Immature natural killer cell (primary cell): ENCODE data around the gene COL9A1. TPM values are rescaled to one million over a fixed set of nuclear protein-coding genes. Genes with fewer than 3 reads are reported as not detected.
"Not testable (repeated sequence)": the region's sequence is repeated elsewhere in the genome, so short reads cannot be mapped to it uniquely, and the experiment has no call there.

Experiments used
- DNase-seq, 3 donors: peaks; one replicate each; pipeline ENCODE4 v3.0.0; 2022; ENCODE audit warnings: mixed read lengths in 1 of 3
- H3K27ac Mint-ChIP-seq, 6 donors: one replicate each; pipeline ENCODE4 v1.8.0; 2020; ENCODE audit warnings: mixed read lengths in 6 of 6, mild to moderate bottlenecking in 5 of 6, inconsistent platforms in 4 of 6, moderate library complexity in 3 of 6
- H3K27me3 Mint-ChIP-seq, 3 donors: one replicate each; pipeline ENCODE4 v1.8.0; 2020 to 2021; ENCODE audit warnings: low read depth in 3 of 3, mild to moderate bottlenecking in 3 of 3, mixed read lengths in 3 of 3, moderate library complexity in 3 of 3, inconsistent platforms in 1 of 3
- H3K36me3 Mint-ChIP-seq, 3 donors: one replicate each; pipeline ENCODE4 v1.8.0; 2020; ENCODE audit warnings: mixed read lengths in 3 of 3, inconsistent platforms in 2 of 3, mild to moderate bottlenecking in 2 of 3
- H3K4me1 Mint-ChIP-seq, 2 donors: one replicate each; pipeline ENCODE4 v1.8.0; 2020; ENCODE audit warnings: inconsistent platforms in 2 of 2, mild to moderate bottlenecking in 2 of 2, mixed read lengths in 2 of 2, moderate library complexity in 1 of 2
- H3K4me3 Mint-ChIP-seq, 5 donors: one replicate each; pipeline ENCODE4 v1.8.0; 2020; ENCODE audit warnings: mild to moderate bottlenecking in 5 of 5, mixed read lengths in 5 of 5, inconsistent platforms in 3 of 5, moderate library complexity in 3 of 5
- H3K9me3 Mint-ChIP-seq, 6 donors: one replicate each; pipeline ENCODE4 v1.8.0; 2020; ENCODE audit warnings: mild to moderate bottlenecking in 6 of 6, mixed read lengths in 6 of 6, inconsistent platforms in 4 of 6, moderate library complexity in 3 of 6
- polyA plus RNA-seq, 3 donors: library from polyadenylated mRNA; unstranded; fragments of 300-500 nt; fragmentation: Illumina TruSeq; gene quantifications; one replicate each; pipeline ENCODE4 v1.2.3, GENCODE V29; 2021

COL9A1 gene
- polyA plus RNA-seq: not detected

- Mint-ChIP-seq H3K36me3 (no peaks in the 10 kb centered on the region), H3K9me3 (peaks cover 0 to 5% (median 0%) of the 10 kb centered on the region in 6 donors), H3K27me3 (peaks cover 0 to 5% (median 4%) of the 10 kb centered on the region in 3 donors), H3K27ac (no peak within 1 kb of the TSS), H3K4me1 (no peaks in the 10 kb centered on the region), H3K4me3 (no peak within 1 kb of the TSS)
- no peak for DNase-seq
These were observed at the start of gene COL9A1 for GRCh38 chr6:70303034-70303525. Gene COL9A1, minus strand, starts transcription at chr6:70303084. Its CDS starts 160 bp downstream, at chr6:70302924.

GRCh38 chr6:70351461-70351860 is 48.6 kb upstream of the COL9A1 start:
- H3K27me3 Mint-ChIP-seq: peaks cover 0 to 9% (median 2%) of the 10 kb centered on the region in 3 donors
- DNase-seq: no peak
- H3K4me1 Mint-ChIP-seq: no peaks in the 10 kb centered on the region
- H3K4me3 Mint-ChIP-seq: no peak overlapping the region
- H3K36me3 Mint-ChIP-seq: no peaks in the 10 kb centered on the region
- no peak overlapping the region for H3K27ac Mint-ChIP-seq
- H3K9me3 Mint-ChIP-seq: peaks cover 0 to 2% (median 0%) of the 10 kb centered on the region in 6 donors

- H3K27me3 Mint-ChIP-seq: peaks cover 2 to 8% (median 4%) of the 10 kb centered on the region in 3 donors
- DNase-seq: no peak
- no peak overlapping the region for H3K27ac Mint-ChIP-seq
- H3K4me3 Mint-ChIP-seq: no peak overlapping the region
- H3K4me1 Mint-ChIP-seq: no peaks in the 10 kb centered on the region
- peaks cover 0 to 2% (median 0%) of the 10 kb centered on the region in 6 donors for H3K9me3 Mint-ChIP-seq
- H3K36me3 Mint-ChIP-seq: no peaks in the 10 kb centered on the region
These were observed 42.7 kb upstream of the COL9A1 start for GRCh38 chr6:70345619-70346018.

GRCh38 chr6:70343313-70343712 is 40.4 kb upstream of the COL9A1 start:
- peaks cover 2 to 8% (median 4%) of the 10 kb centered on the region in 3 donors for H3K27me3 Mint-ChIP-seq

GRCh38 chr6:70339810-70340209 is 36.9 kb upstream of the COL9A1 start:
- H3K27ac Mint-ChIP-seq, H3K4me1 Mint-ChIP-seq, H3K36me3 Mint-ChIP-seq, H3K27me3 Mint-ChIP-seq, H3K4me3 Mint-ChIP-seq, DNase-seq, H3K9me3 Mint-ChIP-seq: not testable (repeated sequence)

More at GRCh38 chr6:70343313-70343712, 40.4 kb upstream of the COL9A1 start:
- no peaks in the 10 kb centered on the region for H3K4me1 Mint-ChIP-seq
- no peaks in the 10 kb centered on the region for H3K36me3 Mint-ChIP-seq
- H3K4me3 Mint-ChIP-seq: no peak overlapping the region
- DNase-seq: no peak
- peaks cover 0 to 2% (median 0%) of the 10 kb centered on the region in 6 donors for H3K9me3 Mint-ChIP-seq
- no peak overlapping the region for H3K27ac Mint-ChIP-seq

GRCh38 chr6:70338775-70339174 is 35.9 kb upstream of the COL9A1 start:
- Mint-ChIP-seq H3K9me3 (peaks cover 0 to 3% (median under 1%) of the 10 kb centered on the region in 6 donors), H3K27me3 (peaks cover 4 to 8% (median 4%) of the 10 kb centered on the region in 3 donors), H3K4me3 (no peak overlapping the region), H3K36me3 (no peaks in the 10 kb centered on the region), H3K4me1 (no peaks in the 10 kb centered on the region), H3K27ac (no peak overlapping the region)
- no peak for DNase-seq

- H3K4me3 Mint-ChIP-seq: no peak overlapping the region
- no peak for DNase-seq
- peaks cover 0 to 6% (median under 1%) of the 10 kb centered on the region in 6 donors for H3K9me3 Mint-ChIP-seq
- H3K36me3 Mint-ChIP-seq: no peaks in the 10 kb centered on the region
- no peaks in the 10 kb centered on the region for H3K4me1 Mint-ChIP-seq
- no peak overlapping the region for H3K27ac Mint-ChIP-seq
- peaks cover 0 to 8% (median 1%) of the 10 kb centered on the region in 3 donors for H3K27me3 Mint-ChIP-seq
These were observed 34.8 kb upstream of the COL9A1 start for GRCh38 chr6:70337743-70338105.

- Mint-ChIP-seq H3K4me1 (no peaks in the 10 kb centered on the region), H3K4me3 (no peak overlapping the region), H3K36me3 (no peaks in the 10 kb centered on the region), H3K27me3 (peaks cover 0 to 8% (median 1%) of the 10 kb centered on the region in 3 donors), H3K27ac (no peak overlapping the region), H3K9me3 (peaks cover 0 to 9% (median under 1%) of the 10 kb centered on the region in 6 donors)
- DNase-seq: no peak
These were observed 34.3 kb upstream of the COL9A1 start for GRCh38 chr6:70336996-70337742.

GRCh38 chr6:70327036-70327435 is 24.2 kb upstream of the COL9A1 start:
- no peak for DNase-seq
- Mint-ChIP-seq H3K27ac (no peak overlapping the region), H3K4me1 (no peaks in the 10 kb centered on the region), H3K4me3 (no peak overlapping the region), H3K36me3 (no peaks in the 10 kb centered on the region), H3K27me3 (peaks cover 2 to 3% (median 2%) of the 10 kb centered on the region in 3 donors), H3K9me3 (peaks cover 0 to 4% (median under 1%) of the 10 kb centered on the region in 6 donors)

- no peak overlapping the region for H3K27ac Mint-ChIP-seq
- no peak overlapping the region for H3K4me3 Mint-ChIP-seq
- no peak for DNase-seq
- peaks cover 0 to 2% (median 0%) of the 10 kb centered on the region in 3 donors for H3K27me3 Mint-ChIP-seq
- no peaks in the 10 kb centered on the region for H3K4me1 Mint-ChIP-seq
- peaks cover 0 to 4% (median under 1%) of the 10 kb centered on the region in 6 donors for H3K9me3 Mint-ChIP-seq
- H3K36me3 Mint-ChIP-seq: no peaks in the 10 kb centered on the region
These were observed 22.1 kb upstream of the COL9A1 start for GRCh38 chr6:70325009-70325408.

GRCh38 chr6:70317799-70318198 is 14.9 kb upstream of the COL9A1 start:
- not testable (repeated sequence) for H3K27ac Mint-ChIP-seq, H3K9me3 Mint-ChIP-seq, H3K4me1 Mint-ChIP-seq, H3K27me3 Mint-ChIP-seq, H3K36me3 Mint-ChIP-seq, DNase-seq, H3K4me3 Mint-ChIP-seq

GRCh38 chr6:70315079-70315751 is 12.3 kb upstream of the COL9A1 start:
- Mint-ChIP-seq H3K4me1 (no peaks in the 10 kb centered on the region), H3K27ac (no peak overlapping the region), H3K4me3 (no peak overlapping the region), H3K36me3 (no peaks in the 10 kb centered on the region), H3K27me3 (peaks cover 0 to 2% (median 2%) of the 10 kb centered on the region in 3 donors), H3K9me3 (no peaks in the 10 kb centered on the region)
- DNase-seq: no peak

GRCh38 chr6:70314296-70314695 is 11.4 kb upstream of the COL9A1 start:
- Mint-ChIP-seq H3K9me3 (no peaks in the 10 kb centered on the region), H3K4me1 (no peaks in the 10 kb centered on the region), H3K36me3 (no peaks in the 10 kb centered on the region)

GRCh38 chr6:70312165-70312745 is 9.4 kb upstream of the COL9A1 start:
- Mint-ChIP-seq H3K27me3 (peaks cover 0 to 2% (median 2%) of the 10 kb centered on the region in 3 donors), H3K27ac (no peak overlapping the region), H3K4me1 (no peaks in the 10 kb centered on the region), H3K36me3 (no peaks in the 10 kb centered on the region), H3K9me3 (no peaks in the 10 kb centered on the region), H3K4me3 (no peak overlapping the region)
- DNase-seq: no peak

More at GRCh38 chr6:70314296-70314695, 11.4 kb upstream of the COL9A1 start:
- H3K27me3 Mint-ChIP-seq: peaks cover 0 to 2% (median 2%) of the 10 kb centered on the region in 3 donors
- no peak overlapping the region for H3K27ac Mint-ChIP-seq
- no peak overlapping the region for H3K4me3 Mint-ChIP-seq
- DNase-seq: no peak
